GM12874 (cell line): ENCODE measurements around the gene MSANTD1.

Experiments used
- TF ChIP-seq, protein P1 (sequence below): IDR thresholded peaks from 2 replicates; pipeline ENCODE4 v1.5.1; 2011; ENCODE audit warnings: low read depth, mild to moderate bottlenecking, control low read depth, low read length, moderate library complexity; ENCODE audit not compliant: insufficient read depth

Gene MSANTD1

GRCh38 chr4:3205995-3206394 is 43.0 kb upstream of the MSANTD1 start:
- TF ChIP-seq, protein P1, sequence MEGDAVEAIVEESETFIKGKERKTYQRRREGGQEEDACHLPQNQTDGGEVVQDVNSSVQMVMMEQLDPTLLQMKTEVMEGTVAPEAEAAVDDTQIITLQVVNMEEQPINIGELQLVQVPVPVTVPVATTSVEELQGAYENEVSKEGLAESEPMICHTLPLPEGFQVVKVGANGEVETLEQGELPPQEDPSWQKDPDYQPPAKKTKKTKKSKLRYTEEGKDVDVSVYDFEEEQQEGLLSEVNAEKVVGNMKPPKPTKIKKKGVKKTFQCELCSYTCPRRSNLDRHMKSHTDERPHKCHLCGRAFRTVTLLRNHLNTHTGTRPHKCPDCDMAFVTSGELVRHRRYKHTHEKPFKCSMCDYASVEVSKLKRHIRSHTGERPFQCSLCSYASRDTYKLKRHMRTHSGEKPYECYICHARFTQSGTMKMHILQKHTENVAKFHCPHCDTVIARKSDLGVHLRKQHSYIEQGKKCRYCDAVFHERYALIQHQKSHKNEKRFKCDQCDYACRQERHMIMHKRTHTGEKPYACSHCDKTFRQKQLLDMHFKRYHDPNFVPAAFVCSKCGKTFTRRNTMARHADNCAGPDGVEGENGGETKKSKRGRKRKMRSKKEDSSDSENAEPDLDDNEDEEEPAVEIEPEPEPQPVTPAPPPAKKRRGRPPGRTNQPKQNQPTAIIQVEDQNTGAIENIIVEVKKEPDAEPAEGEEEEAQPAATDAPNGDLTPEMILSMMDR, result no peak

DNA sequence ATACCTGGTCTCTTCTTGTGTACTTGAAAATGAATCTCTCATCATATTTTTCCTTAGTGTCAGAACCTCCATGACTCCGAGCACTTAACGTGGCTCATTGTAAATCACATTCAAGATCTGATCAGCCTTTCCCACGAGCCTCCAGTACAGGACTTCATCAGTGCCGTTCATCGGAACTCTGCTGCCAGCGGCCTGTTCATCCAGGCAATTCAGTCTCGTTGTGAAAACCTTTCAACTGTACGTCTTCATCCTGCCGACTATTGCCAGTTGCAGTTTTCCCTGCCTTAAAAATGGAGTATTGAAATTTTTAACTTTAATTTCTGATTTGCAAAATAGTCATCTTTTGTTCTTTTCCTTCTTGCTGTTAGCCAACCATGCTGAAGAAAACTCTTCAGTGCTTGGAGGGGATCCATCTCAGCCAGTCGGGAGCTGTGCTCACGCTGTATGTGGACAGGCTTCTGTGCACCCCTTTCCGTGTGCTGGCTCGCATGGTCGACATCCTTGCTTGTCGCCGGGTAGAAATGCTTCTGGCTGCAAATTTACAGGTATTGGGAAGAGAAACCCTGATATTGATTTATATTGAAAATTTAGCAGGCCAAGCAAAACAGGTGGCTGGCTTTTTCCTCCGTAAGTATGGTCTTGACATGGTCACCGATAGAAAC is 42.4 kb upstream of the MSANTD1 start:
- TF ChIP-seq, protein P1, result no peak

DNA sequence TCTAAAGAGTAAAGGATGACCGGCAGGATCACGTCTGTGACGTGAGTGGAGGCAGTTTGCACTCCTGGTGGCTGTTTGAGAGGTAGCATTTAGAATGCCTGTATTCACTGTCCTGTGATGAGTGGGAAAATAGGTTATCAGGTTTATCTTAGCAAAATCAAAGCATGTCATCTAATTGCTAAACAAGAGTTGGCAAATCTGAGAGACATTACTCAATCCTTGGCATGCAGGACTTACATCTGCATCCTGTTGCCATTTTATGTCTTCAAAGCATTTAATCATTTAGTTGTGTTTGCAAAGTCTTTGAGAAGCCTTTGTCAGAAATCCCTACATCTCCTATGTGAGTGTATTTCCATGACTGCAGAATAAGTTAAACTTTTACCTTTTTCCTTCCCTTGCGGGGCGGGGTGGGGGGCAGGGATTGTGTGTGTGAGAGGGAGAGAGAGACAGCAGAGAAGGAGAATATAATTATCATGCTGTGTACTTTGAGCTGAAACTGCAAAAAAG is 41.4 kb upstream of the MSANTD1 start:
- TF ChIP-seq, protein P1, result no peak

- TF ChIP-seq, protein P1, result no peak
These were observed 40.1 kb upstream of the MSANTD1 start for GRCh38 chr4:3208826-3209225.

DNA sequence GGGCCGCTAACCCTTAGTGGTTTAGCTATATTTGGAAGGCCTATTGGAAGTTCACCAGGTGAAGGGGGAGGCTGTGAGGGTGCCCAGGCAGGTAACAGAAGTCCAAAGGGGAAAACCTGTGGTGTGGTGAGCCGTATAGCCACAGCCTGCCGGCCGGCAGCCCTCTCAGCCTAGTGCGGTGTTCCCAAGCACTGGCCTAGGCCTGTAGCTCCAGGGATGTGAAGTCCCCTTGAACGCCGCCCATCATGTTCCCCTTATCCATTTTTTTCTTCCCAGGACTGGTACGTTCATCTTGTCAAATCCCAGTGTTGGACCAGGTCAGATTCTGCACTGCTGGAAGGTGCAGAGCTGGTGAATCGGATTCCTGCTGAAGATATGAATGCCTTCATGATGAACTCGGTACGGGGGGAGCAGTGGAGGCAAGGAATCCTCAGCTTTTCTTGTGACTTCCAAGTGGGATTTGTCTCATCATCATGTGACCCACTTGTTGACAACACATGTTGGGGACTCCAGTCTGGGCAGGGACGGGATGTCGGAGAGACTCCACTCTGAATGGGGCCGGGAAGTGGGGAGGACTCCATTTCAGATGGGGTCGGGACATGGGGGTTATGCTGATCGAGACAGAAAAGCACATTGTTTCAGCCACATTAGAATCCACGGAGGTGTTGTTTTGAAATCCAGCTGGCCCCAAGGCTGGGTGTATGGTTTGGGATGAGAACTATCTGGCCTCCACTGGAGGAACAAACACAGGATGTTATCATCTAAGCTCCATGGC is 39.2 kb upstream of the MSANTD1 start:
- TF ChIP-seq, protein P1, result no peak

DNA sequence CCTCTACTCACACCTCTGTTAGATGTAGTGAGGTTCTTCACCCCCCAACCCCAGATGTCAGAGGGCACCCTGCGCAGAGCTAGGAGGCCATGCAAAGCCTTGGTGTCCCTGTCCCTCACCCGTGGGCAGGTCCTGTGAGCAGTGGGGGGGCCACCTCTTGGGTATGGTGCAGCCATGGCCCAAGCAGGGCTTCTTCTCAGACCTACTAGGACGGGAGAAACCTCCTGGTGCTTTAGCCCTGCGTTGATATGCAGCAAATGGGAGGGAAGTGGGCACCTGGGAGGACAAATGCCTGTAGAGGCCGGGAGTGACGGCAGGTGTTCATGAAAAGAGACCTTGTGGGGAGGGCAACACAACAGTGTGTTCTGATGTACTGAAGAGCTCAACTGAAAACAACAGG is 38.5 kb upstream of the MSANTD1 start:
- TF ChIP-seq, protein P1, result no peak

GRCh38 chr4:3211866-3212265 is 37.1 kb upstream of the MSANTD1 start:
- TF ChIP-seq, protein P1, result no peak
